Nephron (organoid): ENCODE data around the gene PLK3.
"Not testable (repeated sequence)": the region's sequence is repeated elsewhere in the genome, so short reads cannot be mapped to it uniquely, and the experiment has no call there.

Experiments used
- H3K27ac Mint-ChIP-seq, 3 experiments: 2 replicates each; pipeline ENCODE4 v1.8.0; 2020; ENCODE audit warnings: mixed read lengths in 3 of 3, mild to moderate bottlenecking in 2 of 3, moderate library complexity in 1 of 3
- H3K27me3 Mint-ChIP-seq: 2 replicates; pipeline ENCODE4 v1.8.0; 2021; ENCODE audit warnings: low read depth, mild to moderate bottlenecking, moderate library complexity, mixed read lengths
- H3K36me3 Mint-ChIP-seq: 2 replicates; pipeline ENCODE4 v1.8.0; 2020; ENCODE audit warnings: low read depth, mixed read lengths
- H3K4me1 Mint-ChIP-seq: 2 replicates; pipeline ENCODE4 v1.8.0; 2020; ENCODE audit warnings: mixed read lengths
- H3K4me3 Mint-ChIP-seq, 3 experiments: 2 replicates each; pipeline ENCODE4 v1.8.0; 2020; ENCODE audit warnings: mild to moderate bottlenecking in 3 of 3, mixed read lengths in 3 of 3, moderate library complexity in 2 of 3
- H3K9me3 Mint-ChIP-seq: 2 replicates; pipeline ENCODE4 v1.8.0; 2020; ENCODE audit warnings: mixed read lengths
- CTCF ChIP-seq, 3 experiments: fragments of 200-600 bp; sonication (generic); IDR thresholded peaks; one replicate each; pipeline ENCODE4 v1.5.0; 2021; ENCODE audit warnings: antibody characterized with exemption in 3 of 3; ENCODE audit not compliant: unreplicated experiment in 3 of 3

PLK3 gene

GRCh38 chr1:44807364-44808062, 7.3 kb downstream of the PLK3 start:
- peaks cover 60% of the 10 kb centered on the region for H3K4me1 Mint-ChIP-seq
- peaks cover 22% of the 10 kb centered on the region for H3K36me3 Mint-ChIP-seq
- no peak for TF ChIP-seq CTCF (IDR thresholded peaks at IDR 0.05; ENCODE audit: unreplicated experiment in 3 of 3)
- H3K27me3 Mint-ChIP-seq, result no peaks in the 10 kb centered on the region
- no peaks in the 10 kb centered on the region for H3K9me3 Mint-ChIP-seq
- H3K4me3 Mint-ChIP-seq, result peak overlapping the region; percentile 60 to 86 (median 81)
- peak overlapping the region; percentile 99 for H3K27ac Mint-ChIP-seq

GRCh38 chr1:44808063-44808937, 8.1 kb downstream of the PLK3 start, which contains the start of gene BTBD19:
Gene BTBD19, plus strand, starts transcription at chr1:44808523. Its CDS starts 298 bp downstream, at chr1:44808821.
- no peaks in the 10 kb centered on the region for H3K9me3 Mint-ChIP-seq
- H3K36me3 Mint-ChIP-seq, result peaks cover 16% of the 10 kb centered on the region
- no peak for TF ChIP-seq CTCF (IDR thresholded peaks at IDR 0.05; ENCODE audit: unreplicated experiment in 3 of 3)
- H3K4me3 Mint-ChIP-seq, result peak within 1 kb of the TSS; percentile 81 to 86 (median 81)
- H3K4me1 Mint-ChIP-seq, result peaks cover 54% of the 10 kb centered on the region
- no peaks in the 10 kb centered on the region for H3K27me3 Mint-ChIP-seq
- H3K27ac Mint-ChIP-seq, result peak within 1 kb of the TSS; percentile 99

DNA sequence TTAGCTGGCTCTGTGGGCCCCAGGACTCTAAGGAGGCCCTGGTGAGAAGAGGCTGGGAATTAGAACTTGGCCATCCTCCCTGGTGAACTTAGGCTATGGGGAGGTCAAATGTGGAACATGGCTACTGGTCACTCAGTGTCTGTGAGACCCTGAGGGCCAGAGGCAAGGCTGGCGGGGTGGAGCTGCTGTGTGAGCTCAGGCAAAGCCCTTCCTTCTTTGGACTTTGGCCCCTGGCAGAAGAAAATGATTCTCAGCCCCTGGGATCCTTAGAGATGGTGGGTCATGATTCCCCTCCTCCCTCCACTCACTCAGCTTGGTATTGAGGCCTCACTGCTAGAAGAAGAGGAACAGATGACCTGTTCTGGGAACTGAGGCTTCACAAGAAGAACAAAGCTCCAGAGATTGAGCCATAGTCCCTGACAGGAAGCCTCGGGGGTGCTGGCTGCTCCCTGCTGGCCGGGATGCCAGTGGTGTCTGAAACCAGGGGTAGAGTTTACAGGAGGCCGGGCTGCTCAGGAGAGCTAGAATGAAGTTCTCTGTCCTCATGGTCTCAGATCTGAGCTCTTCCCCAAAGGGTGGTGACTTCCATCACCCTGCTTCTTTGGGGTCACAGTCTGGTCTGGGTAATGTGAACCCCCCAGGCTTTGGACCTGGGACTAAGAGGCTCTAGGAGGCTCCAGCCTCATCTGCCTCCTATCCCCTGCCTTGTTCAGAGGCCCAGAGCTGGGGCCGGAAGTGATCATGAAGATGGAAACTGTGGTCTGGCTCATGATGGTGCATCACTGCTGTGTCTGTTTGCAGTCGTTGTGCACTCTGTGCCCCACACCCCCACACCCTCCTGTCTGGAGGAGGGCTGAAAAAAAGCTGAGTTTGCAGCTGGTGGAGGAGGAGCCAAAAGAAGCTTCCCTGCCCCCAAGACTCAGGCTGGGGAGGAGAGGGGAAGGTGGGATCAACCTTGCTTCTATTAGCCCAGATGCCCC, 9.1 kb downstream of the PLK3 start:
- peaks cover 56% of the 10 kb centered on the region for H3K4me1 Mint-ChIP-seq
- no peaks in the 10 kb centered on the region for H3K27me3 Mint-ChIP-seq
- H3K4me3 Mint-ChIP-seq, result peak overlapping the region; percentile 81 to 86 (median 81)
- peaks cover 20% of the 10 kb centered on the region for H3K36me3 Mint-ChIP-seq
- no peaks in the 10 kb centered on the region for H3K9me3 Mint-ChIP-seq
- H3K27ac Mint-ChIP-seq, result peak overlapping the region; percentile 99
- no peak for TF ChIP-seq CTCF (IDR thresholded peaks at IDR 0.05; ENCODE audit: unreplicated experiment in 3 of 3)

DNA sequence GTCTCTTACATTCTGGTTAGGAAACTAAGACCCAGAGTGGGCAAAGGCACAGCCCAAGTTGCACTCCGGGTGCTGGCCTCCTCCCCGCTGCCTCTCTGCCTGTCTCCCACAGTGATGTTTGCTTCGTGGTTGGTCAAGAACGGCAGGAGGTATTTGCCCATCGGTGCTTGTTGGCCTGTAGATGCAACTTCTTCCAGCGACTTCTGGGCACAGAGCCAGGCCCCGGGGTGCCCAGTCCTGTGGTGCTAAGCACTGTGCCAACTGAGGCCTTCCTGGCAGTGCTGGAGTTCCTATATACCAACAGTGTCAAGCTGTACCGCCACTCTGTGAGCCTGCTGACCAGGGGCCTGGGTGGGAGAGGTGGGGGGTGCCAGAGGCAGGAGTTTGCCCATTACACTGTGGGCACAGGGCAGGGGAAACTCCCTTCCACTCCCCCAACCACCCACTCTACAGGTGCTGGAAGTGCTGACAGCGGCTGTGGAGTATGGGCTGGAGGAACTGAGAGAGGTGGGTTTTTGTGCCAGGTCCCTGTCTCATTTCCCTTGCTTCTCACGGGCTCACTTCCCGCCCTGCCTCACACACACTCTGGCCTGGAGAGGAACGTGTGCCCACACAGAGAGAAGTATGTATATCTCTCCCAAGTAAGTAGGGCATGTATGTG, 10.1 kb downstream of the PLK3 start:
- Mint-ChIP-seq H3K4me3 (peak overlapping the region; percentile 13 to 86 (median 81)), H3K9me3 (no peaks in the 10 kb centered on the region), H3K27me3 (no peaks in the 10 kb centered on the region), H3K36me3 (peaks cover 23% of the 10 kb centered on the region), H3K4me1 (peaks cover 61% of the 10 kb centered on the region), H3K27ac (peak overlapping the region; percentile 99)
- no peak for TF ChIP-seq CTCF (IDR thresholded peaks at IDR 0.05; ENCODE audit: unreplicated experiment in 3 of 3)

DNA sequence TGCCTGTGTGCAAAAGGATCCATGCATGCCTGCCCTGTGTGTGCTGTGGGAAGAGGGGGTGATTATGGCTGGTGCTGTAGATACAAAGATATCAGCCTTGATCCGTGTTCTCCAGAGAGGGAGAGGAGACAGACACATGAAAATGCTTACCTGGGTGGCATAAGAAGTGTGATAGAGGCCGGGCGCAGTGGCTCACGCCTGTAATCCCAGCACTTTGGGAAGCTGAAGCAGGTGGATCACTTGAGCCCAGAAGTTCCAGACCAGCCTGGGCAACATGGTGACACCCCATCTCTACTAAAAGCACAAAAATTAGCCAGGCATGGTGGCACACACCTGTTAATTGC, 10.6 kb downstream of the PLK3 start:
- H3K27ac Mint-ChIP-seq, result peak overlapping the region; percentile 99
- H3K27me3 Mint-ChIP-seq, H3K9me3 Mint-ChIP-seq: not testable (repeated sequence)
- peak overlapping the region; percentile 13 to 50 (median 46) for H3K4me3 Mint-ChIP-seq
- H3K4me1 Mint-ChIP-seq, result peaks cover 64% of the 10 kb centered on the region
- H3K36me3 Mint-ChIP-seq, result peaks cover 27% of the 10 kb centered on the region
